Measurements from ENCODE around the gene FTSJ3. TPM values are rescaled to one million over a fixed set of nuclear protein-coding genes. Genes with fewer than 3 reads are reported as not detected.

Gene FTSJ3
- total and polyA plus RNA-seq, 2 of the 13 experiments (the other 11 are each of a cell fraction or from before 2014, with no cell fraction given), result 26.0 to 64.2 TPM

GRCh38 chr17:63827002-63827800 lies at the start of gene FTSJ3, which contains the start of gene PSMC5 (continued):
- TF ChIP-seq ZNF274 (CRISPR knock-in tag; IDR thresholded peaks at IDR 0.05), result peak; percentile 98
- TF ChIP-seq ZNF501 (CRISPR knock-in tag; IDR thresholded peaks at IDR 0.05), result peak; percentile 98
- peak; percentile 87 for TF ChIP-seq MYC (CRISPR knock-in tag; IDR thresholded peaks at IDR 0.05; ENCODE audit: borderline replicate concordance)
- peak; percentile 71; the same call in 1 of the 2 replicates for TF ChIP-seq MEF2D (CRISPR knock-in tag; IDR thresholded peaks at IDR 0.05)
- TF ChIP-seq NCOR1 (IDR thresholded peaks at IDR 0.05; ENCODE audit: borderline replicate concordance, low read length), result peak; percentile 56; the same call in 1 of the 2 replicates
- peak; percentile 81; the same call in 1 of the 2 replicates for TF ChIP-seq ZNF768 (CRISPR knock-in tag; IDR thresholded peaks at IDR 0.05)
- TF ChIP-seq ZKSCAN1 (IDR thresholded peaks at IDR 0.05; ENCODE audit: low read length), result peak; percentile 43; the same call in 1 of the 2 replicates
- TF ChIP-seq NR2F6 (IDR thresholded peaks at IDR 0.05), result peak; percentile 6; the same call in 1 of the 2 replicates
- peak; percentile 40; the same call in 1 of the 2 replicates for TF ChIP-seq NR2F6 (CRISPR knock-in tag; IDR thresholded peaks at IDR 0.05)
- peak; percentile 45; the same call in 1 of the 2 replicates for TF ChIP-seq MIER2 (CRISPR knock-in tag; IDR thresholded peaks at IDR 0.05)
- TF ChIP-seq, protein P1, sequence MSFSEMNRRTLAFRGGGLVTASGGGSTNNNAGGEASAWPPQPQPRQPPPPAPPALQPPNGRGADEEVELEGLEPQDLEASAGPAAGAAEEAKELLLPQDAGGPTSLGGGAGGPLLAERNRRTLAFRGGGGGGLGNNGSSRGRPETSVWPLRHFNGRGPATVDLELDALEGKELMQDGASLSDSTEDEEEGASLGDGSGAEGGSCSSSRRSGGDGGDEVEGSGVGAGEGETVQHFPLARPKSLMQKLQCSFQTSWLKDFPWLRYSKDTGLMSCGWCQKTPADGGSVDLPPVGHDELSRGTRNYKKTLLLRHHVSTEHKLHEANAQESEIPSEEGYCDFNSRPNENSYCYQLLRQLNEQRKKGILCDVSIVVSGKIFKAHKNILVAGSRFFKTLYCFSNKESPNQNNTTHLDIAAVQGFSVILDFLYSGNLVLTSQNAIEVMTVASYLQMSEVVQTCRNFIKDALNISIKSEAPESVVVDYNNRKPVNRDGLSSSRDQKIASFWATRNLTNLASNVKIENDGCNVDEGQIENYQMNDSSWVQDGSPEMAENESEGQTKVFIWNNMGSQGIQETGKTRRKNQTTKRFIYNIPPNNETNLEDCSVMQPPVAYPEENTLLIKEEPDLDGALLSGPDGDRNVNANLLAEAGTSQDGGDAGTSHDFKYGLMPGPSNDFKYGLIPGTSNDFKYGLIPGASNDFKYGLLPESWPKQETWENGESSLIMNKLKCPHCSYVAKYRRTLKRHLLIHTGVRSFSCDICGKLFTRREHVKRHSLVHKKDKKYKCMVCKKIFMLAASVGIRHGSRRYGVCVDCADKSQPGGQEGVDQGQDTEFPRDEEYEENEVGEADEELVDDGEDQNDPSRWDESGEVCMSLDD (CRISPR knock-in tag; IDR thresholded peaks at IDR 0.05; ENCODE audit: borderline replicate concordance), result no peak; the same call in 1 of the 2 replicates
- TF ChIP-seq RAD21 (CRISPR knock-in tag; IDR thresholded peaks at IDR 0.05), result no peak
- TF ChIP-seq, protein P2, sequence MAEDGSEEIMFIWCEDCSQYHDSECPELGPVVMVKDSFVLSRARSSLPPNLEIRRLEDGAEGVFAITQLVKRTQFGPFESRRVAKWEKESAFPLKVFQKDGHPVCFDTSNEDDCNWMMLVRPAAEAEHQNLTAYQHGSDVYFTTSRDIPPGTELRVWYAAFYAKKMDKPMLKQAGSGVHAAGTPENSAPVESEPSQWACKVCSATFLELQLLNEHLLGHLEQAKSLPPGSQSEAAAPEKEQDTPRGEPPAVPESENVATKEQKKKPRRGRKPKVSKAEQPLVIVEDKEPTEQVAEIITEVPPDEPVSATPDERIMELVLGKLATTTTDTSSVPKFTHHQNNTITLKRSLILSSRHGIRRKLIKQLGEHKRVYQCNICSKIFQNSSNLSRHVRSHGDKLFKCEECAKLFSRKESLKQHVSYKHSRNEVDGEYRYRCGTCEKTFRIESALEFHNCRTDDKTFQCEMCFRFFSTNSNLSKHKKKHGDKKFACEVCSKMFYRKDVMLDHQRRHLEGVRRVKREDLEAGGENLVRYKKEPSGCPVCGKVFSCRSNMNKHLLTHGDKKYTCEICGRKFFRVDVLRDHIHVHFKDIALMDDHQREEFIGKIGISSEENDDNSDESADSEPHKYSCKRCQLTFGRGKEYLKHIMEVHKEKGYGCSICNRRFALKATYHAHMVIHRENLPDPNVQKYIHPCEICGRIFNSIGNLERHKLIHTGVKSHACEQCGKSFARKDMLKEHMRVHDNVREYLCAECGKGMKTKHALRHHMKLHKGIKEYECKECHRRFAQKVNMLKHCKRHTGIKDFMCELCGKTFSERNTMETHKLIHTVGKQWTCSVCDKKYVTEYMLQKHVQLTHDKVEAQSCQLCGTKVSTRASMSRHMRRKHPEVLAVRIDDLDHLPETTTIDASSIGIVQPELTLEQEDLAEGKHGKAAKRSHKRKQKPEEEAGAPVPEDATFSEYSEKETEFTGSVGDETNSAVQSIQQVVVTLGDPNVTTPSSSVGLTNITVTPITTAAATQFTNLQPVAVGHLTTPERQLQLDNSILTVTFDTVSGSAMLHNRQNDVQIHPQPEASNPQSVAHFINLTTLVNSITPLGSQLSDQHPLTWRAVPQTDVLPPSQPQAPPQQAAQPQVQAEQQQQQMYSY (CRISPR knock-in tag; IDR thresholded peaks at IDR 0.05), result peak; percentile 89
- 0 out of 2 replicates have a peak, but pooled peaks have one; percentile 73 for TF ChIP-seq ZSCAN30 (CRISPR knock-in tag; IDR thresholded peaks at IDR 0.05)
- no peak; the same call in 1 of the 2 replicates for TF ChIP-seq MIXL1 (CRISPR knock-in tag; IDR thresholded peaks at IDR 0.05)
- TF ChIP-seq, protein P3, sequence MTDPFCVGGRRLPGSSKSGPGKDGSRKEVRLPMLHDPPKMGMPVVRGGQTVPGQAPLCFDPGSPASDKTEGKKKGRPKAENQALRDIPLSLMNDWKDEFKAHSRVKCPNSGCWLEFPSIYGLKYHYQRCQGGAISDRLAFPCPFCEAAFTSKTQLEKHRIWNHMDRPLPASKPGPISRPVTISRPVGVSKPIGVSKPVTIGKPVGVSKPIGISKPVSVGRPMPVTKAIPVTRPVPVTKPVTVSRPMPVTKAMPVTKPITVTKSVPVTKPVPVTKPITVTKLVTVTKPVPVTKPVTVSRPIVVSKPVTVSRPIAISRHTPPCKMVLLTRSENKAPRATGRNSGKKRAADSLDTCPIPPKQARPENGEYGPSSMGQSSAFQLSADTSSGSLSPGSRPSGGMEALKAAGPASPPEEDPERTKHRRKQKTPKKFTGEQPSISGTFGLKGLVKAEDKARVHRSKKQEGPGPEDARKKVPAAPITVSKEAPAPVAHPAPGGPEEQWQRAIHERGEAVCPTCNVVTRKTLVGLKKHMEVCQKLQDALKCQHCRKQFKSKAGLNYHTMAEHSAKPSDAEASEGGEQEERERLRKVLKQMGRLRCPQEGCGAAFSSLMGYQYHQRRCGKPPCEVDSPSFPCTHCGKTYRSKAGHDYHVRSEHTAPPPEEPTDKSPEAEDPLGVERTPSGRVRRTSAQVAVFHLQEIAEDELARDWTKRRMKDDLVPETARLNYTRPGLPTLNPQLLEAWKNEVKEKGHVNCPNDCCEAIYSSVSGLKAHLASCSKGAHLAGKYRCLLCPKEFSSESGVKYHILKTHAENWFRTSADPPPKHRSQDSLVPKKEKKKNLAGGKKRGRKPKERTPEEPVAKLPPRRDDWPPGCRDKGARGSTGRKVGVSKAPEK (CRISPR knock-in tag; IDR thresholded peaks at IDR 0.05; ENCODE audit: borderline replicate concordance), result no peak
- peak; percentile 39; the same call in 1 of the 2 replicates for TF ChIP-seq ZNF720 (CRISPR knock-in tag; IDR thresholded peaks at IDR 0.05)
- TF ChIP-seq THAP11 (CRISPR knock-in tag; IDR thresholded peaks at IDR 0.05), result peak; percentile 93
- TF ChIP-seq ZMYM4 (CRISPR knock-in tag; IDR thresholded peaks at IDR 0.05), result peak; percentile 68
- peak; percentile 68 for TF ChIP-seq MED1 (CRISPR knock-in tag; IDR thresholded peaks at IDR 0.05)
- peak; percentile 77; the same call in 1 of the 2 replicates for TF ChIP-seq HOXD1 (CRISPR knock-in tag; IDR thresholded peaks at IDR 0.05)
- TF ChIP-seq CBX1 (IDR thresholded peaks at IDR 0.05; ENCODE audit: low read depth), result no peak
- TF ChIP-seq CHD4 (IDR thresholded peaks at IDR 0.05; ENCODE audit: borderline replicate concordance, low read length), result peak; percentile 54; the same call in 1 of the 2 replicates

All from HepG2 (cell line).